ENCODE data around the gene IREB2.
A peak's percentile ranks its signal among the peaks of the same experiment; 100 is the strongest.

Gene IREB2

GRCh38 chr15:78396186-78396814, 41.7 kb upstream of the IREB2 start:
- peaks cover 29 to 39% of the 10 kb centered on the region in 2 experiments for H3K27me3 ChIP-seq (ENCODE audit: control insufficient read depth in 1 of 2, insufficient read depth in 1 of 2, low read length in 2 of 2)
- no peak overlapping the region for H3K4me2 ChIP-seq (ENCODE audit: low read length, poor library complexity, severe bottlenecking)
- H3K36me3 ChIP-seq (ENCODE audit: control insufficient read depth in 1 of 2, insufficient read depth in 2 of 2, low read depth in 1 of 2, low read length in 2 of 2): no peaks in the 10 kb centered on the region
- H4K91ac ChIP-seq (ENCODE audit: low read length): no peak overlapping the region
- H4K8ac ChIP-seq (ENCODE audit: low read length): no peak overlapping the region
- no peak overlapping the region for H3K4ac ChIP-seq (ENCODE audit: low read depth in 1 of 2, low read length in 2 of 2)
- WGBS: 83% methylated on average over 9 of the region's 9 CpGs
- no peak overlapping the region for H2AFZ ChIP-seq (ENCODE audit: low read depth, low read length)
- no peak overlapping the region for H3K18ac ChIP-seq (ENCODE audit: low read depth in 1 of 2, low read length in 2 of 2)
- no peak overlapping the region for H2BK5ac ChIP-seq (ENCODE audit: low read depth, low read length, poor library complexity, severe bottlenecking)
- H3K14ac ChIP-seq (ENCODE audit: low read length in 2 of 2): no peak overlapping the region
- no peak overlapping the region for H3K9ac ChIP-seq (ENCODE audit: low read length)
- H3K27ac ChIP-seq (ENCODE audit: low read length, poor library complexity, severe bottlenecking): no peak overlapping the region
- H2BK12ac ChIP-seq (ENCODE audit: low read length in 2 of 2): no peak overlapping the region
- no peak overlapping the region for H2AK5ac ChIP-seq (ENCODE audit: low read length, severe bottlenecking)
- H3K9me3 ChIP-seq (ENCODE audit: control insufficient read depth, low read length): no peaks in the 10 kb centered on the region
- H2BK15ac ChIP-seq (ENCODE audit: low read depth, poor library complexity, severe bottlenecking): no peak overlapping the region
- no peak overlapping the region for H3K23ac ChIP-seq (ENCODE audit: low read length in 2 of 2)
- H2BK120ac ChIP-seq (ENCODE audit: low read depth, low read length): no peak overlapping the region
- no peak for DNase-seq
- H3K79me1 ChIP-seq (replicated peaks; ENCODE audit: low read length, poor library complexity, severe bottlenecking): no peaks in the 10 kb centered on the region
- no peak overlapping the region for H3K4me3 ChIP-seq (ENCODE audit: insufficient read depth in 1 of 2, low read depth in 1 of 2, low read length in 2 of 2)
- H3K4me1 ChIP-seq (ENCODE audit: control insufficient read depth, insufficient read depth, low read depth, low read length): peaks cover 2% of the 10 kb centered on the region

GRCh38 chr15:78396976-78397375, 41.0 kb upstream of the IREB2 start:
- Histone ChIP-seq H3K27ac (ENCODE audit: low read length, poor library complexity, severe bottlenecking) (no peak overlapping the region), H2AFZ (ENCODE audit: low read depth, low read length) (no peak overlapping the region), H2BK12ac (ENCODE audit: low read length in 2 of 2) (no peak overlapping the region), H4K91ac (ENCODE audit: low read length) (no peak overlapping the region), H3K9me3 (ENCODE audit: control insufficient read depth, low read length) (no peaks in the 10 kb centered on the region), H3K4me3 (ENCODE audit: insufficient read depth in 1 of 2, low read depth in 1 of 2, low read length in 2 of 2) (no peak overlapping the region), H2BK120ac (ENCODE audit: low read depth, low read length) (no peak overlapping the region), H2AK5ac (ENCODE audit: low read length, severe bottlenecking) (no peak overlapping the region), H3K4me1 (ENCODE audit: control insufficient read depth, insufficient read depth, low read depth, low read length) (peaks cover 2% of the 10 kb centered on the region), H3K9ac (ENCODE audit: low read length) (no peak overlapping the region), H3K79me1 (replicated peaks; ENCODE audit: low read length, poor library complexity, severe bottlenecking) (no peaks in the 10 kb centered on the region), H3K18ac (ENCODE audit: low read depth in 1 of 2, low read length in 2 of 2) (no peak overlapping the region), H3K36me3 (ENCODE audit: control insufficient read depth in 1 of 2, insufficient read depth in 2 of 2, low read depth in 1 of 2, low read length in 2 of 2) (no peaks in the 10 kb centered on the region), H3K14ac (ENCODE audit: low read length in 2 of 2) (no peak overlapping the region), H3K23ac (ENCODE audit: low read length in 2 of 2) (no peak overlapping the region), H3K27me3 (ENCODE audit: control insufficient read depth in 1 of 2, insufficient read depth in 1 of 2, low read length in 2 of 2) (peaks cover 33 to 34% of the 10 kb centered on the region in 2 experiments), H3K4me2 (ENCODE audit: low read length, poor library complexity, severe bottlenecking) (no peak overlapping the region), H2BK5ac (ENCODE audit: low read depth, low read length, poor library complexity, severe bottlenecking) (no peak overlapping the region), H2BK15ac (ENCODE audit: low read depth, poor library complexity, severe bottlenecking) (no peak overlapping the region), H3K4ac (ENCODE audit: low read depth in 1 of 2, low read length in 2 of 2) (no peak overlapping the region), H4K8ac (ENCODE audit: low read length) (peak overlapping the region; percentile 32)
- DNase-seq: no peak
- WGBS: 71% methylated on average over 7 of the region's 9 CpGs

- no peak overlapping the region for H3K9ac ChIP-seq (ENCODE audit: low read length)
- H3K27me3 ChIP-seq (ENCODE audit: control insufficient read depth in 1 of 2, insufficient read depth in 1 of 2, low read length in 2 of 2): peaks cover 33 to 34% of the 10 kb centered on the region in 2 experiments
- no peak overlapping the region for H3K23ac ChIP-seq (ENCODE audit: low read length in 2 of 2)
- H3K4ac ChIP-seq (ENCODE audit: low read depth in 1 of 2, low read length in 2 of 2): no peak overlapping the region
- no peak overlapping the region for H2BK120ac ChIP-seq (ENCODE audit: low read depth, low read length)
- H3K79me1 ChIP-seq (replicated peaks; ENCODE audit: low read length, poor library complexity, severe bottlenecking): no peaks in the 10 kb centered on the region
- H2BK5ac ChIP-seq (ENCODE audit: low read depth, low read length, poor library complexity, severe bottlenecking): no peak overlapping the region
- DNase-seq: no peak
- H4K91ac ChIP-seq (ENCODE audit: low read length): no peak overlapping the region
- H2AFZ ChIP-seq (ENCODE audit: low read depth, low read length): no peak overlapping the region
- H3K27ac ChIP-seq (ENCODE audit: low read length, poor library complexity, severe bottlenecking): no peak overlapping the region
- WGBS: 93% methylated on average over 2 of the region's 2 CpGs
- H3K4me3 ChIP-seq (ENCODE audit: insufficient read depth in 1 of 2, low read depth in 1 of 2, low read length in 2 of 2): no peak overlapping the region
- no peak overlapping the region for H3K18ac ChIP-seq (ENCODE audit: low read depth in 1 of 2, low read length in 2 of 2)
- H3K9me3 ChIP-seq (ENCODE audit: control insufficient read depth, low read length): no peaks in the 10 kb centered on the region
- no peak overlapping the region for H3K4me2 ChIP-seq (ENCODE audit: low read length, poor library complexity, severe bottlenecking)
- no peak overlapping the region for H3K14ac ChIP-seq (ENCODE audit: low read length in 2 of 2)
- H4K8ac ChIP-seq (ENCODE audit: low read length): peak overlapping the region; percentile 32
- H2BK15ac ChIP-seq (ENCODE audit: low read depth, poor library complexity, severe bottlenecking): no peak overlapping the region
- H3K4me1 ChIP-seq (ENCODE audit: control insufficient read depth, insufficient read depth, low read depth, low read length): peaks cover 2% of the 10 kb centered on the region
- H3K36me3 ChIP-seq (ENCODE audit: control insufficient read depth in 1 of 2, insufficient read depth in 2 of 2, low read depth in 1 of 2, low read length in 2 of 2): no peaks in the 10 kb centered on the region
- H2AK5ac ChIP-seq (ENCODE audit: low read length, severe bottlenecking): no peak overlapping the region
- H2BK12ac ChIP-seq (ENCODE audit: low read length in 2 of 2): no peak overlapping the region
These were observed 40.6 kb upstream of the IREB2 start for GRCh38 chr15:78397382-78397781.

- no peak overlapping the region for H2AK5ac ChIP-seq (ENCODE audit: low read length, severe bottlenecking)
- H2AFZ ChIP-seq (ENCODE audit: low read depth, low read length): no peak overlapping the region
- H3K9ac ChIP-seq (ENCODE audit: low read length): no peak overlapping the region
- H3K36me3 ChIP-seq (ENCODE audit: control insufficient read depth in 1 of 2, insufficient read depth in 2 of 2, low read depth in 1 of 2, low read length in 2 of 2): no peaks in the 10 kb centered on the region
- no peak overlapping the region for H3K14ac ChIP-seq (ENCODE audit: low read length in 2 of 2)
- H2BK15ac ChIP-seq (ENCODE audit: low read depth, poor library complexity, severe bottlenecking): no peak overlapping the region
- H4K91ac ChIP-seq (ENCODE audit: low read length): no peak overlapping the region
- H3K4me2 ChIP-seq (ENCODE audit: low read length, poor library complexity, severe bottlenecking): no peak overlapping the region
- H2BK12ac ChIP-seq (ENCODE audit: low read length in 2 of 2): no peak overlapping the region
- H3K9me3 ChIP-seq (ENCODE audit: control insufficient read depth, low read length): no peaks in the 10 kb centered on the region
- DNase-seq: no peak
- no peak overlapping the region for H3K18ac ChIP-seq (ENCODE audit: low read depth in 1 of 2, low read length in 2 of 2)
- H3K79me1 ChIP-seq (replicated peaks; ENCODE audit: low read length, poor library complexity, severe bottlenecking): no peaks in the 10 kb centered on the region
- H3K4me1 ChIP-seq (ENCODE audit: control insufficient read depth, insufficient read depth, low read depth, low read length): peaks cover 2% of the 10 kb centered on the region
- peaks cover 34% of the 10 kb centered on the region in 2 experiments for H3K27me3 ChIP-seq (ENCODE audit: control insufficient read depth in 1 of 2, insufficient read depth in 1 of 2, low read length in 2 of 2)
- no peak overlapping the region for H4K8ac ChIP-seq (ENCODE audit: low read length)
- H2BK120ac ChIP-seq (ENCODE audit: low read depth, low read length): no peak overlapping the region
- no peak overlapping the region for H3K4me3 ChIP-seq (ENCODE audit: insufficient read depth in 1 of 2, low read depth in 1 of 2, low read length in 2 of 2)
- WGBS: 83% methylated on average over 11 of the region's 11 CpGs
- H3K4ac ChIP-seq (ENCODE audit: low read depth in 1 of 2, low read length in 2 of 2): no peak overlapping the region
- no peak overlapping the region for H3K27ac ChIP-seq (ENCODE audit: low read length, poor library complexity, severe bottlenecking)
- H3K23ac ChIP-seq (ENCODE audit: low read length in 2 of 2): no peak overlapping the region
- H2BK5ac ChIP-seq (ENCODE audit: low read depth, low read length, poor library complexity, severe bottlenecking): no peak overlapping the region
These were observed 39.8 kb upstream of the IREB2 start for GRCh38 chr15:78398076-78398825.
